ENCODE results near the gene USP6. TPM values are rescaled to one million over a fixed set of nuclear protein-coding genes. Genes with fewer than 3 reads are reported as not detected.
"Not testable (repeated sequence)": the region's sequence is repeated elsewhere in the genome, so short reads cannot be mapped to it uniquely, and the experiment has no call there.

The USP6 gene
- total RNA-seq, 4 donors from 2014 or later: 0.06 to 3.8 (median 0.24) TPM; not detected in 1

DNA sequence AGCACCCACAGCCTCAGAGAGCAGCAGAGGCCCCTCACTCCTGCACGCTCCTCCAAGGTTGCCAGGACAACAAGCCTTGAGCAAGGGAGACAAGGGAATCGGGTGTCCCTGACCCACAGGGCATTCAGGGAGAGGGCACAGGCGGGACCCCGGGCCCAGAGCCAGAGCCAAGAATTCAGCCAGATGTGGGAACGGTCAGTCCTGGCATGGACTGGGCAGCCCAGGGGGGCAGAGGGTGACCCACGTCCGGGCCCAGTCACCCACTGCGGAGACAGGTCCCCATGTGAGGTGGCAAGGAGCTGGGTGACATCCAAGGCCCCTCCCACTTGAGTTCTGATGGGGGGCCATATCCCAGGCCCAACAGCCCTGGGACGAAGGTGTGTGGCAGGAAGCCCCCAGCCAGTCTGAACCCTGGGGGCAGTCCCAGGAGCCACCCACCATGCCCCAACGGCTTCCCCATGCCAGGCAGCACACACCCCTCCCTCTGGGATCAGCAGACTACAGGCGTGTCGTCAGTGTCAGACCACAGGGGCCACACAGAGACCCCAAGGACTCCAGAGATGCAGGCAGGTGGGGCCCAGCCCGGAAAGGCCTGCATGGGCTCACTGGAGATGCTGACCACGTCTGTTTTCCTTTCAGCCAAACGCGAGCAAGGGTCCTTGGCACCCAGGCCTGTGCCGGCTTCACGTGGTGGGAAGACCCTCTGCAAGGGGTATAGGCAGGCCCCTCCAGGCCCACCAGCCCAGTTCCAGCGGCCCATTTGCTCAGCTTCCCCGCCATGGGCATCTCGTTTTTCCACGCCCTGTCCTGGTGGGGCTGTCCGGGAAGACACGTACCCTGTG, 23.0 kb downstream of the USP6 start:
- ATAC-seq (ENCODE audit: low FRiP score) (no peak), DNase-seq (ENCODE audit: low spot score) (no peak)
- TF ChIP-seq, protein P1, sequence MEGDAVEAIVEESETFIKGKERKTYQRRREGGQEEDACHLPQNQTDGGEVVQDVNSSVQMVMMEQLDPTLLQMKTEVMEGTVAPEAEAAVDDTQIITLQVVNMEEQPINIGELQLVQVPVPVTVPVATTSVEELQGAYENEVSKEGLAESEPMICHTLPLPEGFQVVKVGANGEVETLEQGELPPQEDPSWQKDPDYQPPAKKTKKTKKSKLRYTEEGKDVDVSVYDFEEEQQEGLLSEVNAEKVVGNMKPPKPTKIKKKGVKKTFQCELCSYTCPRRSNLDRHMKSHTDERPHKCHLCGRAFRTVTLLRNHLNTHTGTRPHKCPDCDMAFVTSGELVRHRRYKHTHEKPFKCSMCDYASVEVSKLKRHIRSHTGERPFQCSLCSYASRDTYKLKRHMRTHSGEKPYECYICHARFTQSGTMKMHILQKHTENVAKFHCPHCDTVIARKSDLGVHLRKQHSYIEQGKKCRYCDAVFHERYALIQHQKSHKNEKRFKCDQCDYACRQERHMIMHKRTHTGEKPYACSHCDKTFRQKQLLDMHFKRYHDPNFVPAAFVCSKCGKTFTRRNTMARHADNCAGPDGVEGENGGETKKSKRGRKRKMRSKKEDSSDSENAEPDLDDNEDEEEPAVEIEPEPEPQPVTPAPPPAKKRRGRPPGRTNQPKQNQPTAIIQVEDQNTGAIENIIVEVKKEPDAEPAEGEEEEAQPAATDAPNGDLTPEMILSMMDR (IDR thresholded peaks at IDR 0.05): no peak

DNA sequence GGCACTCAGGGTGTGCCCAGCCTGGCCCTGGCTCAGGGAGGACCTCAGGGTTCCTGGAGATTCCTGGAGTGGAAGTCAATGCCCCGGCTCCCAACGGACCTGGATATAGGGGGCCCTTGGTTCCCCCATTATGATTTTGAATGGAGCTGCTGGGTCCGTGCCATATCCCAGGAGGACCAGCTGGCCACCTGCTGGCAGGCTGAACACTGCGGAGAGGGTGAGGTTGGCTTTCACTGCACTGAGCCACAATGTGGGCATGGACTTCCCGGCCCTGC, 23.6 kb downstream of the USP6 start:
- no peak for ATAC-seq (ENCODE audit: low FRiP score)
- DNase-seq (ENCODE audit: low spot score): no peak
- TF ChIP-seq, protein P1 (IDR thresholded peaks at IDR 0.05): no peak

DNA sequence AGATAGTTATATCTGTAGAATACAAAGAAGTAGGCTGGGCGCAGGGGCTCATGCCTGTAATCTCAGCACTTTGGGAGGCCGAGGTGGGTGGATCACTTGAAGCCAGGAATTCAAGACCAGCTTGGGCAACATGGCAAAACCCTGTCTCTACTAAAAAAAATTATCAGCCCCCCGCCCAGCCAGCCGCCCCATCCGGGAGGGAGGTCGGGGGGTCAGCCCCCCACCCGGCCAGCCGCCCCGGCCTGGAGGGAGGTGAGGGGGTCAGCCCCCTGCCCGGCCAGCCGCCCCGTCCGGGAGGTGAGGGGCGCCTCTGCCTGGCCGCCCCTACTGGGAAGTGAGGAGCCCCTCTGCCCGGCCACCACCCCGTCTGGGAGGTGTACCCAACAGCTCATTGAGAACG, 27.0 kb downstream of the USP6 start:
- not testable (repeated sequence) for ATAC-seq (ENCODE audit: low FRiP score); DNase-seq (ENCODE audit: low spot score)

DNA sequence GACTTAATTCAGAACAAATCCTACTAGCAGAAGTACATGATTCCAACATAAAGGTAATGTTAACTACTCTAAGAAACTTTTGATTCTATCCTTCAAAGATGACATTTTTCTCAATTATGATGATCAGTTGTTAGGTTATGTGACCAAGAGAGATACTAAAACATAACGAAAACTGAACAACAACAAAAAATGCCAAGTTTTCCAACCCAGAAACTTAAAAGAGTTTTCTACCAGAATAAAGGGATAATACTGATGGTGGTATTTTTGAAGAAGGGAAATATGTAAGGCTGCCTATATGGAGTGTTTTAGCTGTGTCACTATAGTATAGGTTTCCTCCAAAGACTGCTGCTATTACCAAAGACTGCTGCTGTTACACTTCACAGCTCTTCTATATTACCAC, 30.3 kb downstream of the USP6 start:
- DNase-seq (ENCODE audit: low spot score); ATAC-seq (ENCODE audit: low FRiP score): not testable (repeated sequence)

DNA sequence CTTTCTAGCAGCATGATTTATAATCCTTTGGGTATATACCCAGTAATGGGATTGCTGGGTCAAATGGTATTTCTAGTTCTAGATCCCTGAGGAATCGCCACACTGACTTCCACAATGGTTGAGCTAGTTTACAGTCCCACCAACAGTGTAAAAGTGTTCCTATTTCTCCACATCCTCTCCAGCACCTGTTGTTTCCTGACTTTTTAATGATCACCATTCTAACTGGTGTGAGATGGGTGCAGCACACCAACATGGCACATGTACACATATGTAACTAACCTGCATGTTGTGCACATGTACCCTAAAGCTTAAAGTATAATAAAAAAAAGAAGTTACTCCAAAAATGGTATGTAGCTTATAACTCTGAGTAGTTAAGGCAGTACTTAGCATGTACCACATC, 44.9 kb downstream of the USP6 start:
- ATAC-seq (ENCODE audit: low FRiP score); DNase-seq (ENCODE audit: low spot score): not testable (repeated sequence)

DNA sequence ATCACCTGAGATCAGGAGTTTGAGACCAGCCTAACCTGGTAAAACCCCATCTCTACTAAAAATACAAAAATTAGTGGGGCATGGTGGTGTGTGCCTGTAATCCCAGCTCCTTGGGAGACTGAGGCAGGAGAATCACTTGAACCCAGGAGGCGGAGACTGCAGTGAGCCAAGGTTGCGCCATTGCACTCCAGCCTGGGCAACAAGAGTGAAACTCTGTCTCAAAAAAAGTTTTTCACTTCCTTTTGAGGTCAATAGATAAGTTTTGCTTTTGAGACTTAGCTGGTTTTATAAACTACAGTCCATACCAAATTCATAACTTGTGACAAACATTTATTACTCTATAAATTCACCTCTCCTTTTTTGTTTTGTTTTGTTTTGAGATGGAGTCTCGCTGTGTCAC, 46.0 kb downstream of the USP6 start:
- not testable (repeated sequence) for ATAC-seq (ENCODE audit: low FRiP score); DNase-seq (ENCODE audit: low spot score)

DNA sequence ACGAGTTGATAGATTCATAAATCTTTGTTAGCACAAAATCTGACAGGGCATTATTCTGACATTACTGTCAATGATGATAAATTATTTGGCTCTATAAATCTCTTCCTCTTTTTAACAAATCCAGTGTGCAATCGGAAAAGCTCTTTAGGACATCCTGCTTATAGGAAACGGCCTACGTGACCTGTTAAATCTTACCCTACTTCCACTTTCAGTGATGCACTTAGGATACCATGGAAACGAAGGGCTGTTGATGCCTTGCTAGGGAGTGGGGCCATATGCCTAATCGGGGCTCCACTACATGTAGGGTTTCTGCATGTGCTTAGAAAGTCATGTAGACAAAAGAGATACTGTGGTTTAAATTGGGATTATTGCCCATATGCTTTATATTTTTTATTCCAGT, 48.6 kb downstream of the USP6 start:
- no peak for ATAC-seq (ENCODE audit: low FRiP score)
- TF ChIP-seq, protein P1 (IDR thresholded peaks at IDR 0.05): no peak

DNA sequence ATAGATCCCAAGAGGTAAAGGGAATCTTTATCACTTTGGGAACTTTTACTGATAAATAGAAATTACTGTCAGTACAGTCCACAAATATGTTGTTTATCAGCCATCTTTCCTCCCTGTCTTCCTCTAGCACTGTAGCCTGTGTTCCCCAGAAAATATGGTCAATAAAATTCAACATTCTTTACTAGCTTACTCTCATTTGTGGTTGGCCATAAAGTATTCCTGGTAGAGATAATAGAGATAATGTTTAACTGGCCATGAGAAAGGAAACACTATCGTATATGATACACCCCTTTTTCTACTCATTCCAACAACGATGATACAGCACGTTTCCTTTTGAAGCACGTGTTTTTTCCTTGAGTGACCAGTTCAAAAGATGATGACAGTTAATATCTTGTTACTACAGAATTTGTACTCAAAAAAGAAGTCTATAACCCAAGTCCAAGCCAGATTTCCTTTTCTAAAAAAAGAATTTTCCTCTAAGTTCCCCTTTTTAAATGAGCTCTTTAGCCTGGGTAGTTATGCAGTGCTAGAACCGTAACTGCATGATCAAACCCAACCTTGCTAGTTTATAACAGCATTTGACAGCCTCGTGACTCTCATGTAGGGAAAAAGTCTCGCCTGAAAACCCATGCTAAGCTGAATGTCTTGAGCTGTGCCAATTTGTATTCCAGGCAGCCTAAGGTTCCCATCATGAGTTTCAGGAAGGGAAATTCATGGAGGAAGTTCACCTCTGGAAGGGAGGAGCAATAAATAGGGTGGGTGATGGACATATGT, 50.1 kb downstream of the USP6 start:
- not testable (repeated sequence) for ATAC-seq (ENCODE audit: low FRiP score); DNase-seq (ENCODE audit: low spot score)

More for the DNA sequence above, 48.6 kb downstream of the USP6 start:
- no peak for DNase-seq (ENCODE audit: low spot score)

DNA sequence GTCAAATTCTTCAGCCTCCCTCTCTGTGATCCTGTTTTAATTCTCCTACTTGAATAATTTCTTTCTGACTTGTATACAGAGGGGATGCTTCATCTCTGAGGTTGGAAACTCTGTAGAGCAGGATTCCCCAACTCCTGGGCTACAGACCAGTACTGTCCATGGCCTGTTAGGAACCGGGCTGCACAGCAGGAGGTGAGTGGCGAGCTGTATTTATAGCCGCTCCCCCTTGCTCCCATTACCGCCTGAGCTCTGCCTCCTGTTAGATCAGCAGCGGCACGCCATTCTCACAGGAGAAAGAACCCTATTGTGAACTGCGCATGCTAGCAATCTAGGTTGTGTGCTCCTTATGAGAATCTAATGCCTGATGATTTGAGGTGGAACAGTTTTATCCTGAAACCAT, 59.2 kb downstream of the USP6 start:
- ATAC-seq (ENCODE audit: low FRiP score); DNase-seq (ENCODE audit: low spot score): not testable (repeated sequence)

DNA sequence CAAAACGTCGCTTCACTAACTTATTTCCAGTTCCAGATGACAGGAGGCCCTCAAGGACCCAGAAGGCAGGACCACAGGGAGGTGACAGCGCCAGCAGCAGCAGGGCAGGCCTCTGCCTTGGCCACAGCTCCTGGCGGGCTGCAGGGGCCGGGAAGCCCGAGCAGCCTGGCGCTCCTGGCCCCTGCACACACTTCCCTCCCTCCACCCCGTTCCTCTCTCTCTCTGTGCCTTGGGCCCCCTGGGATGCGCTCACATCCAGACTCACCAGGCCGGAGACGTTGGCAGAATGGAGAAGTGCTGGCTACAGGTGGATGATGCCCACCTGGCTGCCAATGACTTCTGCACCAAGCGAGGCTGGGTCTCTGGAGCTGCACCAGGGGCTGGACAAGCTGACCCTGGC, 63.2 kb downstream of the USP6 start:
- DNase-seq (ENCODE audit: low spot score) (no peak), ATAC-seq (ENCODE audit: low FRiP score) (no peak)
- TF ChIP-seq, protein P1 (IDR thresholded peaks at IDR 0.05): no peak

All from omental fat pad (tissue), 4 donors.